Measurements from ENCODE around the gene WAC. TPM values are rescaled to one million over a fixed set of nuclear protein-coding genes. Genes with fewer than 3 reads are reported as not detected.
A peak's percentile ranks its signal among the peaks of the same experiment; 100 is the strongest.

WAC gene
- total and polyA plus RNA-seq, 9 of the 15 experiments (the other 6 are each of a cell fraction or from before 2014, with no cell fraction given), result 24.8 to 123 (median 78.2) TPM

- no peak for TF ChIP-seq TSHZ1 (CRISPR knock-in tag; IDR thresholded peaks at IDR 0.05)
- no peak for TF ChIP-seq PHB2 (IDR thresholded peaks at IDR 0.05; ENCODE audit: low read depth)
- TF ChIP-seq ZNF445 (CRISPR knock-in tag; IDR thresholded peaks at IDR 0.05; ENCODE audit: low read depth), result no peak
- TF ChIP-seq BACH1 (tag; IDR thresholded peaks at IDR 0.05), result no peak
- no peak for TF ChIP-seq RERE (CRISPR knock-in tag; IDR thresholded peaks at IDR 0.05; ENCODE audit: borderline replicate concordance)
- peak; percentile 85 for TF ChIP-seq JUNB (CRISPR knock-in tag; conservative IDR thresholded peaks at IDR 0.05)
- peak; percentile 58; the same call in 1 of the 2 replicates for TF ChIP-seq CEBPB (tag; IDR thresholded peaks at IDR 0.05)
- TF ChIP-seq NR2F6 (CRISPR knock-in tag; IDR thresholded peaks at IDR 0.05), result no peak
- TF ChIP-seq SMARCE1 (IDR thresholded peaks at IDR 0.05), result peak; percentile 75; the same call in 1 of the 2 replicates
- TF ChIP-seq C11orf30 (IDR thresholded peaks at IDR 0.05; ENCODE audit: low read depth), result peak; percentile 84
- TF ChIP-seq CREB1 (IDR thresholded peaks at IDR 0.05), result no peak
- no peak for TF ChIP-seq CREB1 (CRISPR knock-in tag; IDR thresholded peaks at IDR 0.05)
- no peak for TF ChIP-seq NFIX (CRISPR knock-in tag; IDR thresholded peaks at IDR 0.05; ENCODE audit: low read depth)
- no peak for TF ChIP-seq SFPQ (IDR thresholded peaks at IDR 0.05; ENCODE audit: low read depth, low read length)
- TF ChIP-seq ZNF121 (CRISPR knock-in tag; conservative IDR thresholded peaks at IDR 0.05), result no peak
- peak; percentile 93 for TF ChIP-seq MAFG (tag; conservative IDR thresholded peaks at IDR 0.05)
- TF ChIP-seq MTF1 (CRISPR knock-in tag; IDR thresholded peaks at IDR 0.05; ENCODE audit: borderline replicate concordance), result no peak
- no peak for TF ChIP-seq ZNF263 (CRISPR knock-in tag; IDR thresholded peaks at IDR 0.05; ENCODE audit: borderline replicate concordance)
- TF ChIP-seq FOXJ2 (tag; IDR thresholded peaks at IDR 0.05), result peak; percentile 89
- TF ChIP-seq CBX3 (IDR thresholded peaks at IDR 0.05; ENCODE audit: borderline replicate concordance in 1 of 2, low read length in 2 of 2), result no peak
These were observed 60.0 kb downstream of the WAC start (continued) for GRCh38 chr10:28592953-28593352.

Measured in K562 (cell line).